ENCODE results near the gene CYP39A1.

DNA sequence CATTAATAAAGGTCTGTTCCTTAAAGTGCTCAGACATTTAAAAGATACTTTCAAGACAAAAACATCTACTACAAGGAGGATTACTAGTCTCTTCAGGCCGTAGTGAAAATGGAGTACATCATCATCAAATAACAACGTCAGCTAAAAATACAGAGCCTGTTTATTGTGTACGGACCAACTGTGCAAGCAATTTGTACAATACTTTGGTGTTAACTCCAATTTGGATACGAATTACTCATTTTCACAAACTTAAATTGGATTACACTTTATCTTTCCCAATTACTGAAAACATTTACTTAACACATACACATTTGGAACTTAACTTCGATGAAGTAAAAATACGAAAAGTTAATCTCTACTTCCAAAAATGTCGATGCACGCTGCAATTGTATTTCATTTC, 802 bp downstream of the CYP39A1 start:
- TF ChIP-seq, protein P1, sequence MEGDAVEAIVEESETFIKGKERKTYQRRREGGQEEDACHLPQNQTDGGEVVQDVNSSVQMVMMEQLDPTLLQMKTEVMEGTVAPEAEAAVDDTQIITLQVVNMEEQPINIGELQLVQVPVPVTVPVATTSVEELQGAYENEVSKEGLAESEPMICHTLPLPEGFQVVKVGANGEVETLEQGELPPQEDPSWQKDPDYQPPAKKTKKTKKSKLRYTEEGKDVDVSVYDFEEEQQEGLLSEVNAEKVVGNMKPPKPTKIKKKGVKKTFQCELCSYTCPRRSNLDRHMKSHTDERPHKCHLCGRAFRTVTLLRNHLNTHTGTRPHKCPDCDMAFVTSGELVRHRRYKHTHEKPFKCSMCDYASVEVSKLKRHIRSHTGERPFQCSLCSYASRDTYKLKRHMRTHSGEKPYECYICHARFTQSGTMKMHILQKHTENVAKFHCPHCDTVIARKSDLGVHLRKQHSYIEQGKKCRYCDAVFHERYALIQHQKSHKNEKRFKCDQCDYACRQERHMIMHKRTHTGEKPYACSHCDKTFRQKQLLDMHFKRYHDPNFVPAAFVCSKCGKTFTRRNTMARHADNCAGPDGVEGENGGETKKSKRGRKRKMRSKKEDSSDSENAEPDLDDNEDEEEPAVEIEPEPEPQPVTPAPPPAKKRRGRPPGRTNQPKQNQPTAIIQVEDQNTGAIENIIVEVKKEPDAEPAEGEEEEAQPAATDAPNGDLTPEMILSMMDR (conservative IDR thresholded peaks at IDR 0.05 in 1 of 2, IDR thresholded peaks at IDR 0.05 in 1 of 2; ENCODE audit: low read depth in 1 of 2, low read length in 2 of 2) = no peak
- TF ChIP-seq EZH2 (IDR thresholded peaks at IDR 0.05; ENCODE audit: low read length, missing control alignments) = no peak

Data from fibroblast of lung (primary cell).